ENCODE results near the gene IL10RA.

DNA sequence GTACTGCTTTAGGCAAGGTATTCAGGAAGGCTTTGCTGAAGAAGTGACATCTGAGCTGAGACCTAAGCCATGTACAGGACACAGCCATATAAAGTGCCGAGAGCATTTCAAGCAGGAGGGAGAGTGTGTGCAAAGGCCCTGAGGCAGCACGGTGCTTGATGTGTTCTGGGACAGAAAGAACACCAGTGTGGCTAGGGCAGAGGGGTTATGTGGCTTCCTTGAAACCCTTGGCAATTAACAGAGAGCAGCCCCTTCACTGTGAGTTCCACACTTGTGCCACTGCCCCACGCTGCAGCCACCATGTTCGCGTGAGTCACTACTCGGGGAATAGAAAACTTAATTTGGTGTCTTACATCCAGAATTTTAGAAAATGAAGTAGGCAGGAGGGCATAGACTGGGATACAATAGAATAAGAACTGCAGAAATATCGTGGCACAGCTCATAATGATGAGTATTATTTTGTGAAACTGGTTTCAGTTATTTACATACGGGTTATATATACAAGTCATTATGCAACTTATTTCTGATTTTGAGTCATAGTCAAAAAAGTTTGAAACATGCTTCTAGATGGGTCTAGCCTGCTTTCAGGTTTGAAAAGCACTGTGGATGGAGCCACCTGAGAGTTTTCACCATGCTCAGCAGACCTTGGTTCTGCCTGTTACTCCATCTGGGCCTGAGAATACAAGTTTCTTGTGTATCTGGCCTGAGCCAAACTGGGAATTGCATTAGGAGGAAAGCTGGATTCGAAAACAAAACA lies 11.8 kb downstream of the IL10RA start:
- TF ChIP-seq, protein P1, sequence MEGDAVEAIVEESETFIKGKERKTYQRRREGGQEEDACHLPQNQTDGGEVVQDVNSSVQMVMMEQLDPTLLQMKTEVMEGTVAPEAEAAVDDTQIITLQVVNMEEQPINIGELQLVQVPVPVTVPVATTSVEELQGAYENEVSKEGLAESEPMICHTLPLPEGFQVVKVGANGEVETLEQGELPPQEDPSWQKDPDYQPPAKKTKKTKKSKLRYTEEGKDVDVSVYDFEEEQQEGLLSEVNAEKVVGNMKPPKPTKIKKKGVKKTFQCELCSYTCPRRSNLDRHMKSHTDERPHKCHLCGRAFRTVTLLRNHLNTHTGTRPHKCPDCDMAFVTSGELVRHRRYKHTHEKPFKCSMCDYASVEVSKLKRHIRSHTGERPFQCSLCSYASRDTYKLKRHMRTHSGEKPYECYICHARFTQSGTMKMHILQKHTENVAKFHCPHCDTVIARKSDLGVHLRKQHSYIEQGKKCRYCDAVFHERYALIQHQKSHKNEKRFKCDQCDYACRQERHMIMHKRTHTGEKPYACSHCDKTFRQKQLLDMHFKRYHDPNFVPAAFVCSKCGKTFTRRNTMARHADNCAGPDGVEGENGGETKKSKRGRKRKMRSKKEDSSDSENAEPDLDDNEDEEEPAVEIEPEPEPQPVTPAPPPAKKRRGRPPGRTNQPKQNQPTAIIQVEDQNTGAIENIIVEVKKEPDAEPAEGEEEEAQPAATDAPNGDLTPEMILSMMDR (IDR thresholded peaks at IDR 0.05; ENCODE audit: low read length), result no peak
- no peak for TF ChIP-seq EZH2 (IDR thresholded peaks at IDR 0.05; ENCODE audit: borderline replicate concordance, low read length)
